K562 (cell line): ENCODE measurements around the gene YPEL3. TPM values are rescaled to one million over a fixed set of nuclear protein-coding genes. Genes with fewer than 3 reads are reported as not detected.

Experiments used
- ATAC-seq: fragments of 200-7000 bp; cut with Tn5 transposase; 3 replicates; pipeline ENCODE4 v1.9.1; 2020; ENCODE audit warnings: moderate library complexity
- BruUV-seq: library from RNA; stranded (reverse); fragments of 400-500 nt; replicated peaks from 2 replicates; lab custom pipeline; 2021; lab: Mats Ljungman, UMichigan
- CTCF ChIA-PET: fragments of 300-600 bp; formaldehyde crosslinking; extraction: SDS; loops from one replicate; lab custom pipeline; 2021; ENCODE audit warnings: low intra/inter-chr PET ratio; lab: Yijun Ruan, JAX
- POLR2A ChIA-PET: fragments of 300-600, 350-650 bp; sonication (Branson Sonifier 250); formaldehyde crosslinking; extraction: SDS; loops from one replicate; lab custom pipeline; 2021; ENCODE audit warnings: antibody characterized with exemption, inconsistent platforms; lab: Yijun Ruan, JAX
- DNase-seq, 4 experiments: peaks; one replicate each; pipeline versions ENCODE4 v3.0.0 to v3.0.0-alpha.2; 2011 to 2018; ENCODE audit warnings: low spot score in 3 of 4, mixed read lengths in 3 of 4; ENCODE audit errors: extremely low read depth in 1 of 4
- FAIRE-seq: peaks from 2 replicates; lab custom pipeline; 2011; peaks lifted over from hg19 to GRCh38; lab: Jason Lieb, UNC
- H2AFZ ChIP-seq: 2 replicates; pipeline ENCODE4 v1.6.0; 2011; ENCODE audit warnings: low read depth, low read length, control low read depth, inconsistent platforms
- H3K27ac ChIP-seq: fragments of 200-600 bp; 3 replicates; pipeline ENCODE4 v1.8.0; 2011; ENCODE audit warnings: low read depth, mild to moderate bottlenecking, control low read depth, inconsistent platforms, low read length, moderate library complexity, mixed read lengths; ENCODE audit errors: extremely low read depth
- H3K27me3 ChIP-seq, 2 experiments: fragments of 300-600 bp in 1 of 2; 2 replicates in 1 of 2; 3 replicates in 1 of 2; pipeline versions ENCODE4 v1.6.0 to v1.8.0; 2011; ENCODE audit warnings: inconsistent platforms in 2 of 2, low read length in 2 of 2, mild to moderate bottlenecking in 1 of 2, mixed read lengths in 1 of 2, moderate library complexity in 1 of 2; ENCODE audit not compliant: control insufficient read depth in 2 of 2, insufficient read depth in 2 of 2
- H3K36me3 ChIP-seq: fragments of 300-600 bp; 3 replicates; pipeline ENCODE4 v1.8.0; 2011; ENCODE audit warnings: mild to moderate bottlenecking, low read length, inconsistent platforms; ENCODE audit not compliant: control insufficient read depth, insufficient read depth
- H3K4me1 ChIP-seq, 2 experiments: fragments of 200-600 bp in 1 of 2; replicated peaks in 1 of 2; 2 replicates in 1 of 2; 3 replicates in 1 of 2; pipeline versions ENCODE4 v1.5.1 to v1.8.0; 2011; ENCODE audit warnings: inconsistent platforms in 2 of 2, low read length in 2 of 2, mild to moderate bottlenecking in 1 of 2, mixed read lengths in 1 of 2, moderate library complexity in 1 of 2; ENCODE audit not compliant: control insufficient read depth in 2 of 2, insufficient read depth in 2 of 2
- H3K4me2 ChIP-seq: 2 replicates; pipeline ENCODE4 v1.6.1; 2011; ENCODE audit warnings: low read length, control low read depth, inconsistent platforms, mixed read lengths; ENCODE audit not compliant: insufficient read depth
- H3K4me3 ChIP-seq: fragments of 200-600 bp; sonication (generic), shearing (Covaris generic); 2 replicates; pipeline ENCODE4 v1.5.1; 2016; ENCODE audit warnings: control low read depth, inconsistent platforms
- H3K79me2 ChIP-seq: fragments of 200-600 bp; 3 replicates; pipeline ENCODE4 v1.8.0; 2011; ENCODE audit warnings: low read length, inconsistent platforms; ENCODE audit not compliant: control insufficient read depth, insufficient read depth
- H3K9ac ChIP-seq, 2 experiments: 2 replicates each; pipeline versions ENCODE4 v1.6.0 to v1.6.1; 2011; ENCODE audit warnings: low read depth in 2 of 2, low read length in 2 of 2, control low read depth in 1 of 2, inconsistent platforms in 1 of 2, mild to moderate bottlenecking in 1 of 2, mixed read lengths in 1 of 2; ENCODE audit not compliant: insufficient read depth in 1 of 2
- H3K9me1 ChIP-seq: one replicate; pipeline ENCODE4 v1.6.0; 2011; ENCODE audit warnings: inconsistent platforms, mild to moderate bottlenecking, low read length, moderate library complexity; ENCODE audit not compliant: control insufficient read depth, insufficient read depth
- H3K9me3 ChIP-seq: replicated peaks from 2 replicates; pipeline ENCODE4 v1.5.1; 2011; ENCODE audit warnings: low read depth, low read length, inconsistent platforms; ENCODE audit not compliant: control insufficient read depth, insufficient read depth
- H4K20me1 ChIP-seq: replicated peaks from 2 replicates; pipeline ENCODE4 v1.6.1; 2011; ENCODE audit warnings: low read length, inconsistent platforms, mixed read lengths; ENCODE audit not compliant: control insufficient read depth, insufficient read depth
- CUX1 ChIP-seq: fragments of 200-800 bp; sonication (Bioruptor generic); IDR thresholded peaks from 2 replicates; pipeline ENCODE4 v1.6.1; 2016; ENCODE audit warnings: missing genetic modification characterization, missing compliant biosample characterization
- E2F6 ChIP-seq, 2 experiments: IDR thresholded peaks; 2 replicates each; pipeline ENCODE4 v1.6.1; 2011; ENCODE audit warnings: borderline replicate concordance in 1 of 2, control low read depth in 1 of 2, low read depth in 1 of 2, low read length in 1 of 2, mild to moderate bottlenecking in 1 of 2, mixed read lengths in 1 of 2, moderate library complexity in 1 of 2; ENCODE audit not compliant: insufficient read depth in 1 of 2, insufficient read length in 1 of 2, poor library complexity in 1 of 2, severe bottlenecking in 1 of 2; ENCODE audit errors: extremely low read depth in 1 of 2
- KLF1 ChIP-seq: fragments of 450-650 bp; IDR thresholded peaks from 2 replicates; pipeline ENCODE4 v1.6.1; 2016; ENCODE audit warnings: missing genetic modification characterization, missing compliant biosample characterization
- NFRKB ChIP-seq: fragments of 450-650 bp; IDR thresholded peaks from 2 replicates; pipeline ENCODE4 v1.6.1; 2016; ENCODE audit warnings: low read depth
- THRAP3 ChIP-seq: fragments of 450-650 bp; IDR thresholded peaks from 2 replicates; pipeline ENCODE4 v1.6.1; 2016; ENCODE audit warnings: mild to moderate bottlenecking, inconsistent platforms, borderline replicate concordance
- USF2 ChIP-seq: sonication (generic); formaldehyde crosslinking; IDR thresholded peaks from 2 replicates; pipeline ENCODE4 v1.5.0; 2020; ENCODE audit warnings: missing genetic modification reagents
- YY1 ChIP-seq, 3 experiments: IDR thresholded peaks; 2 replicates each; pipeline ENCODE4 v1.6.1; 2011; ENCODE audit warnings: low read length in 2 of 3, mild to moderate bottlenecking in 2 of 3, moderate library complexity in 2 of 3, borderline replicate concordance in 1 of 3, control low read depth in 1 of 3, low read depth in 1 of 3; ENCODE audit not compliant: insufficient read depth in 3 of 3, insufficient replicate concordance in 2 of 3, control insufficient read depth in 1 of 3, insufficient read length in 1 of 3; ENCODE audit errors: extremely low read depth in 1 of 3
- ZBTB34 ChIP-seq: fragments of 250-450 bp; sonication (Bioruptor Pico); IDR thresholded peaks from 2 replicates; pipeline ENCODE4 v1.8.0; 2021; ENCODE audit warnings: mild to moderate bottlenecking, moderate library complexity
- WGBS: fragments of 100-300 bp; shearing (Covaris generic); methylation state at CpG from one replicate; pipeline ENCODE4 v1.1.6; 2016; ENCODE audit warnings: low coverage, mixed read lengths; ENCODE audit not compliant: insufficient coverage; ENCODE audit errors: missing lambda C conversion rate; 5-methylcytosine and 5-hydroxymethylcytosine counted together
- in situ Hi-C: fragments of 300-500 bp; cut with MboI; formaldehyde crosslinking; loops from 4 replicates; pipeline ENCODE4 v1.15.0; 2018; ENCODE audit warnings: inconsistent platforms, mixed read lengths
- intact Hi-C: fragments of 100-400 bp; cut with micrococcal nuclease; formaldehyde crosslinking; loops from 2 replicates; pipeline ENCODE4 v1.14.2; 2022
- polyA plus RNA-seq, 8 experiments: library from polyadenylated mRNA; depleted of rRNA in 4 of 8; stranded (reverse) in 5 of 8; unstranded in 3 of 8; fragments of >200 nt; fragmentation: Nextera tagmentation in 2 of 8; fragmentation: Illumina TruSeq in 1 of 8; extraction: Ambion mirVana in 2 of 8; extraction: Trizol in 1 of 8; gene quantifications; 2 replicates each; pipeline versions ENCODE4 v1.2.1 to v1.2.3, GENCODE V29; 2011 to 2014; ENCODE audit warnings: inconsistent platforms in 1 of 8, missing spikeins in 1 of 8
- total RNA-seq, 7 experiments: library from RNA; depleted of rRNA in 6 of 7; stranded (reverse); fragments of >200 nt in 6 of 7; fragmentation: Illumina TruSeq in 2 of 7; extraction: Trizol in 2 of 7; gene quantifications; 2 replicates each; pipeline versions ENCODE4 v1.2.1 to v1.2.3, GENCODE V29; 2011 to 2021; ENCODE audit warnings: low replicate concordance in 1 of 7
- TF ChIP-seq, protein P1 (sequence below): IDR thresholded peaks from 2 replicates; pipeline ENCODE4 v1.6.1; 2014; ENCODE audit warnings: antibody characterized with exemption

The YPEL3 gene
- total and polyA plus RNA-seq, 9 of the 15 experiments (the other 6 are each of a cell fraction or from before 2014, with no cell fraction given) = 0.41 to 15.0 (median 2.9) TPM

- 0 out of 2 replicates have a peak, but pooled peaks have one; percentile 15 for TF ChIP-seq NFRKB
- TF ChIP-seq ZBTB34 (CRISPR knock-in tag) = 0 out of 2 replicates have a peak, but pooled peaks have one; percentile 20
- no peak for TF ChIP-seq KLF1 (tag)
- no peak for TF ChIP-seq USF2 (CRISPR knock-in tag)
- TF ChIP-seq, protein P1, sequence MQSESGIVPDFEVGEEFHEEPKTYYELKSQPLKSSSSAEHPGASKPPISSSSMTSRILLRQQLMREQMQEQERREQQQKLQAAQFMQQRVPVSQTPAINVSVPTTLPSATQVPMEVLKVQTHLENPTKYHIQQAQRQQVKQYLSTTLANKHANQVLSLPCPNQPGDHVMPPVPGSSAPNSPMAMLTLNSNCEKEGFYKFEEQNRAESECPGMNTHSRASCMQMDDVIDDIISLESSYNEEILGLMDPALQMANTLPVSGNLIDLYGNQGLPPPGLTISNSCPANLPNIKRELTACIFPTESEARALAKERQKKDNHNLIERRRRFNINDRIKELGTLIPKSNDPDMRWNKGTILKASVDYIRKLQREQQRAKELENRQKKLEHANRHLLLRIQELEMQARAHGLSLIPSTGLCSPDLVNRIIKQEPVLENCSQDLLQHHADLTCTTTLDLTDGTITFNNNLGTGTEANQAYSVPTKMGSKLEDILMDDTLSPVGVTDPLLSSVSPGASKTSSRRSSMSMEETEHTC = peak; percentile 32; the same call in 1 of the 2 replicates
- TF ChIP-seq CUX1 (CRISPR knock-in tag) = peak; percentile 77
- peak in 1 of 2 experiments; percentile 5 for TF ChIP-seq E2F6 (IDR thresholded peaks at IDR 0.05; ENCODE audit: borderline replicate concordance in 1 of 2, extremely low read depth in 1 of 2, insufficient read depth in 1 of 2, insufficient read length in 1 of 2, low read depth in 1 of 2, low read length in 1 of 2, poor library complexity in 1 of 2, severe bottlenecking in 1 of 2)
- peak in 1 of 3 experiments; percentile 6 for TF ChIP-seq YY1 (IDR thresholded peaks at IDR 0.05; ENCODE audit: borderline replicate concordance in 1 of 3, control insufficient read depth in 1 of 3, extremely low read depth in 1 of 3, insufficient read depth in 3 of 3, insufficient read length in 1 of 3, insufficient replicate concordance in 2 of 3, low read depth in 1 of 3, low read length in 2 of 3)
- TF ChIP-seq THRAP3 = no peak
- intact Hi-C loops (loop anchor here (10.0 kb wide), 2 partner anchors 310 to 590 kb away; partner anchors contain the start of genes FBRS, MYL11, PRR14 and TBC1D10B), in situ Hi-C loops (no loop called here)
- Histone ChIP-seq H3K4me2 (peak overlapping the region; percentile 92), H3K9me1 (peaks cover 14% of the 10 kb centered on the region), H3K4me3 (peak overlapping the region; percentile 88), H3K9ac (peak overlapping the region; percentile 93 to 100), H3K36me3 (peaks cover 36% of the 10 kb centered on the region), H3K79me2 (peaks cover 65% of the 10 kb centered on the region), H4K20me1 (peaks cover 37% of the 10 kb centered on the region), H3K9me3 (no peaks in the 10 kb centered on the region), H3K27me3 (no peaks in the 10 kb centered on the region), H3K4me1 (peaks cover 41 to 60% of the 10 kb centered on the region in 2 experiments), H3K27ac (peak overlapping the region; percentile 99), H2AFZ (peak overlapping the region; percentile 86)
- BruUV-seq = no TSS peak
- FAIRE-seq (no peak), DNase-seq (peak in 1 of 4 experiments; percentile 52), ATAC-seq (peak; percentile 4; the same call in 1 of the 3 replicates)
- WGBS = 0% methylated on average over 18 of the region's 25 CpGs
- ChIA-PET POLR2A (interaction anchor here (0.6 to 2.7 kb wide), 10 partner anchors 8 to 647 kb away, joined by 3 to 29 read pairs (median 6); partner anchors contain the start of gene TBX6), CTCF (no interaction called here)
These were observed 31.3 kb downstream of the YPEL3 start for GRCh38 chr16:30064729-30065101.
